ENCODE results near the gene NUDT16. TPM values are rescaled to one million over a fixed set of nuclear protein-coding genes. Genes with fewer than 3 reads are reported as not detected.

NUDT16 gene
- total and polyA plus RNA-seq, 2 donors (not counting 1 experiment from before 2014, with no cell fraction given) = 5.1 to 19.1 TPM

DNA sequence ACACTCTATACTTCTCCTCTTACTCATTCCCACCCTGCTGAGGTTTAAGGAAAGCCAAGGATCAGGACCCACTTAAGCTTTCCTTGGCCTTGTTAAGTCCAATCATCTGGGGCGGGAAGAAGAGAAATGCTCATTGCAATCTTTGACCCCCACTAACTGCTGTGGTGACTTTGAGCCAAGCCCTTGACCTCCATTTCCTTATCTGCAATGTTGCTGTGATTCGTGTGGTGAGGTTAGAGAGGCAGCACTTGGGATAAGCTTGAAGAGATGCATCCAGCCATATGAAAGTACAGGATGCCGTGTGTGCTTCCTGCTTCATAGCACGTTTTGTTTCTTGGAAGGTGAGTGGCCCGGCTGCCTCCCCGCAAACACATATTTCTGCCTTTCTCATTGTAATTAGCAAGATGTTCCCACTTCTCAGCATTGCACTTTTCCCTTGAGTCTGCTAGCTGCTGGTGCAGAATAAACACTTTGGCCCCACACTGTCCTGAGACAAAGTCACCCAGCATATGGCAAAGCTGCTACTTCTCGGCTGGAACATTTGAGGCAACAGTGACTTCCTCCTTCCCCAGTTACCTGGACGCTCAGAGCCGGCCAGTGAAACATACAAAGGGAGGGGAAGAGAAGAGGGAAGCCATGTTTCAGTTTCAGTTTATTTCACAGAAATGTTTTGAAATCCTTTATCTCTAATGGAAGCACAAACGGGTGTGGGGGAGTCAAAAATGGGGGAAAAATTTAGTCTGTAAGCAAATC, 10.5 kb upstream of the NUDT16 start:
- ATAC-seq (ENCODE audit: low read depth) (no peak), DNase-seq (no peak)
- Histone ChIP-seq H3K4me1 (ENCODE audit: control insufficient read depth in 2 of 2, insufficient read depth in 2 of 2, low read length in 2 of 2) (peaks cover 4 to 6% of the 10 kb centered on the region in 2 donors), H3K9ac (ENCODE audit: low read length) (no peak overlapping the region), H4K20me1 (ENCODE audit: control insufficient read depth, insufficient read depth, low read length, poor library complexity, severe bottlenecking) (no peaks in the 10 kb centered on the region), H3K36me3 (replicated peaks in 1 of 2; ENCODE audit: control extremely low read depth in 1 of 2, control insufficient read depth in 1 of 2, extremely low read depth in 1 of 2, insufficient read depth in 2 of 2, low read length in 1 of 2) (no peaks in the 10 kb centered on the region), H3K4me2 (replicated peaks; ENCODE audit: low read depth, low read length, poor library complexity, severe bottlenecking) (peak overlapping the region; percentile 27), H3K4me3 (ENCODE audit: control extremely low read depth in 1 of 5, extremely low read depth in 1 of 5, insufficient read depth in 1 of 5, low read depth in 2 of 5, low read length in 4 of 5) (no peak overlapping the region), H3K27ac (ENCODE audit: low read length in 2 of 2) (no peak overlapping the region), H3K9me3 (ENCODE audit: control extremely low read depth in 1 of 3, control insufficient read depth in 2 of 3, insufficient read depth in 1 of 3, low read length in 2 of 3) (no peaks in the 10 kb centered on the region), H3K79me2 (ENCODE audit: control insufficient read depth, insufficient read depth, low read length) (no peaks in the 10 kb centered on the region), H3K27me3 (replicated peaks in 1 of 4; ENCODE audit: control extremely low read depth in 1 of 4, control insufficient read depth in 3 of 4, insufficient read depth in 4 of 4, low read length in 3 of 4) (no peaks in the 10 kb centered on the region), H2AFZ (ENCODE audit: insufficient read depth, low read depth, low read length, poor library complexity, severe bottlenecking) (peak overlapping the region; percentile 39)
- Mint-ChIP-seq H3K27ac (no peak overlapping the region), H3K9me3 (ENCODE audit: insufficient read depth) (no peaks in the 10 kb centered on the region), H3K27me3 (no peaks in the 10 kb centered on the region), H3K4me1 (peaks cover 8% of the 10 kb centered on the region), H3K4me3 (peak overlapping the region; percentile 7)
- TF ChIP-seq EZH2 (IDR thresholded peaks at IDR 0.05; ENCODE audit: borderline replicate concordance, insufficient read depth, low read depth, low read length, poor library complexity, severe bottlenecking) = no peak
- TF ChIP-seq, protein P1, sequence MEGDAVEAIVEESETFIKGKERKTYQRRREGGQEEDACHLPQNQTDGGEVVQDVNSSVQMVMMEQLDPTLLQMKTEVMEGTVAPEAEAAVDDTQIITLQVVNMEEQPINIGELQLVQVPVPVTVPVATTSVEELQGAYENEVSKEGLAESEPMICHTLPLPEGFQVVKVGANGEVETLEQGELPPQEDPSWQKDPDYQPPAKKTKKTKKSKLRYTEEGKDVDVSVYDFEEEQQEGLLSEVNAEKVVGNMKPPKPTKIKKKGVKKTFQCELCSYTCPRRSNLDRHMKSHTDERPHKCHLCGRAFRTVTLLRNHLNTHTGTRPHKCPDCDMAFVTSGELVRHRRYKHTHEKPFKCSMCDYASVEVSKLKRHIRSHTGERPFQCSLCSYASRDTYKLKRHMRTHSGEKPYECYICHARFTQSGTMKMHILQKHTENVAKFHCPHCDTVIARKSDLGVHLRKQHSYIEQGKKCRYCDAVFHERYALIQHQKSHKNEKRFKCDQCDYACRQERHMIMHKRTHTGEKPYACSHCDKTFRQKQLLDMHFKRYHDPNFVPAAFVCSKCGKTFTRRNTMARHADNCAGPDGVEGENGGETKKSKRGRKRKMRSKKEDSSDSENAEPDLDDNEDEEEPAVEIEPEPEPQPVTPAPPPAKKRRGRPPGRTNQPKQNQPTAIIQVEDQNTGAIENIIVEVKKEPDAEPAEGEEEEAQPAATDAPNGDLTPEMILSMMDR (IDR thresholded peaks at IDR 0.05) = no peak
- intact Hi-C loops (cut with micrococcal nuclease) = no loop called here
- ChIA-PET CTCF (no interaction called here), POLR2A (no interaction called here)
- 66% methylated on average over 6 of the region's 10 CpGs for WGBS (ENCODE audit: insufficient coverage)

DNA sequence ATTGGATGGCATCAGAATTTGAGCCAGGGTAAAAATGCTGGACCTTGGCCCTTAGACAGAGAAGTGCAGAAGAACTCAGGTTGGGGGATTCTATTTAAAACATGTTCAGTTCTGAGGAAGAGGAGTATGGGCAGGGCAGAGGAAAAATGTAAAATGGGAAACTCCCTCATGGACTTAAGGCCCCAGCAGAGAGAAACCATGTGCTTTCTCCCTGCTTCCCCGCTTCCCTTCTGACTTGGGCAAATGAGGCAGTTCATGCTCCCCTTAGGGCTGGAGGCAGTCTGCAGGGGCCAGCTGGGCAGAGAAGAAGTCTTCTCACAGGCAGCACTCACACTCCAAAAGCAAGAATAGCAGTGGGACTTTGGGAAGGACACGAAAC, 9.9 kb upstream of the NUDT16 start:
- ChIA-PET POLR2A (no interaction called here), CTCF (no interaction called here)
- peak overlapping the region; percentile 27 for H3K4me2 ChIP-seq (replicated peaks; ENCODE audit: low read depth, low read length, poor library complexity, severe bottlenecking)
- H3K27me3 ChIP-seq (replicated peaks in 1 of 4; ENCODE audit: control extremely low read depth in 1 of 4, control insufficient read depth in 3 of 4, insufficient read depth in 4 of 4, low read length in 3 of 4) = no peaks in the 10 kb centered on the region
- 100% methylated on average over 1 of the region's 2 CpGs for WGBS (ENCODE audit: insufficient coverage)
- no peaks in the 10 kb centered on the region for H3K9me3 ChIP-seq (ENCODE audit: control extremely low read depth in 1 of 3, control insufficient read depth in 2 of 3, insufficient read depth in 1 of 3, low read length in 2 of 3)
- Mint-ChIP-seq H3K9me3 (ENCODE audit: insufficient read depth) (no peaks in the 10 kb centered on the region), H3K4me3 (no peak overlapping the region), H3K27ac (no peak overlapping the region), H3K4me1 (peaks cover 8% of the 10 kb centered on the region), H3K27me3 (no peaks in the 10 kb centered on the region)
- no peak overlapping the region for H3K9ac ChIP-seq (ENCODE audit: low read length)
- no peak overlapping the region for H3K27ac ChIP-seq (ENCODE audit: low read length in 2 of 2)
- no peak for ATAC-seq (ENCODE audit: low read depth)
- intact Hi-C loops (cut with micrococcal nuclease) = no loop called here
- TF ChIP-seq, protein P1 (IDR thresholded peaks at IDR 0.05) = no peak
- TF ChIP-seq EZH2 (IDR thresholded peaks at IDR 0.05; ENCODE audit: borderline replicate concordance, insufficient read depth, low read depth, low read length, poor library complexity, severe bottlenecking) = no peak
- no peaks in the 10 kb centered on the region for H3K36me3 ChIP-seq (replicated peaks in 1 of 2; ENCODE audit: control extremely low read depth in 1 of 2, control insufficient read depth in 1 of 2, extremely low read depth in 1 of 2, insufficient read depth in 2 of 2, low read length in 1 of 2)
- no peak overlapping the region for H3K4me3 ChIP-seq (ENCODE audit: control extremely low read depth in 1 of 5, extremely low read depth in 1 of 5, insufficient read depth in 1 of 5, low read depth in 2 of 5, low read length in 4 of 5)
- DNase-seq = no peak
- no peaks in the 10 kb centered on the region for H4K20me1 ChIP-seq (ENCODE audit: control insufficient read depth, insufficient read depth, low read length, poor library complexity, severe bottlenecking)
- no peaks in the 10 kb centered on the region for H3K79me2 ChIP-seq (ENCODE audit: control insufficient read depth, insufficient read depth, low read length)
- peak overlapping the region; percentile 39 for H2AFZ ChIP-seq (ENCODE audit: insufficient read depth, low read depth, low read length, poor library complexity, severe bottlenecking)
- H3K4me1 ChIP-seq (ENCODE audit: control insufficient read depth in 2 of 2, insufficient read depth in 2 of 2, low read length in 2 of 2) = peaks cover 4 to 6% of the 10 kb centered on the region in 2 donors

Measured in B cell (primary cell).